ENCODE data around the gene PGAM2. TPM values are rescaled to one million over a fixed set of nuclear protein-coding genes. Genes with fewer than 3 reads are reported as not detected.
A peak's percentile ranks its signal among the peaks of the same experiment; 100 is the strongest.

The PGAM2 gene
- total RNA-seq, 1 experiment from 2014 or later: not detected

GRCh38 chr7:44103923-44104859 lies 38.8 kb upstream of the PGAM2 start, which contains the start of gene AEBP1:
TSS of gene AEBP1 (plus strand) at chr7:44104345. CDS start at chr7:44104666, 321 bp downstream.
- DNase-seq (ENCODE audit: low read depth): no peak

GRCh38 chr7:44103566-44103922 lies 38.2 kb upstream of the PGAM2 start:
- DNase-seq (ENCODE audit: low read depth): no peak

GRCh38 chr7:44102846-44103565 lies 37.6 kb upstream of the PGAM2 start:
- no peak for DNase-seq (ENCODE audit: low read depth)

GRCh38 chr7:44101966-44102845 lies 36.8 kb upstream of the PGAM2 start:
- peak; percentile 87 for DNase-seq (ENCODE audit: low read depth)

- no peak for DNase-seq (ENCODE audit: low read depth)
Measured at GRCh38 chr7:44101303-44101965, 36.1 kb upstream of the PGAM2 start.

- peak; percentile 89 for DNase-seq (ENCODE audit: low read depth)
Measured at GRCh38 chr7:44100458-44101302, 35.3 kb upstream of the PGAM2 start.

- peak; percentile 19 for DNase-seq (ENCODE audit: low read depth)
Measured at GRCh38 chr7:44099669-44100068, 34.3 kb upstream of the PGAM2 start.

GRCh38 chr7:44098092-44099068 lies 33.0 kb upstream of the PGAM2 start:
- no peak for DNase-seq (ENCODE audit: low read depth)

- peak; percentile 71 for DNase-seq (ENCODE audit: low read depth)
Measured at GRCh38 chr7:44097064-44097932, 31.9 kb upstream of the PGAM2 start.

- no peak for DNase-seq (ENCODE audit: low read depth)
Measured at GRCh38 chr7:44096326-44096881, 31.0 kb upstream of the PGAM2 start.

- DNase-seq (ENCODE audit: low read depth): no peak
Measured at GRCh38 chr7:44095781-44096180, 30.4 kb upstream of the PGAM2 start.

GRCh38 chr7:44094883-44095592 lies 29.7 kb upstream of the PGAM2 start:
- no peak for DNase-seq (ENCODE audit: low read depth)

- DNase-seq (ENCODE audit: low read depth): no peak
Measured at GRCh38 chr7:44094365-44094764, 29.0 kb upstream of the PGAM2 start.

- DNase-seq (ENCODE audit: low read depth): no peak
Measured at GRCh38 chr7:44093102-44093641, 27.8 kb upstream of the PGAM2 start.

GRCh38 chr7:44087911-44088838 lies 22.8 kb upstream of the PGAM2 start:
- peak; percentile 85 for DNase-seq (ENCODE audit: low read depth)

Measured in LHCN-M2 (cell line).